Left lung (tissue), 10 donors: ENCODE measurements around the gene MAPK9. TPM values are rescaled to one million over a fixed set of nuclear protein-coding genes. Genes with fewer than 3 reads are reported as not detected.
A peak's percentile ranks its signal among the peaks of the same experiment; 100 is the strongest.

ENCODE experiments used
- ATAC-seq: fragments of 200-7000 bp; cut with Tn5 transposase; one replicate; pipeline ENCODE4 v1.9.1; 2020; ENCODE audit warnings: moderate library complexity
- DNase-seq, 4 donors: peaks; one replicate each; pipeline ENCODE4 v3.0.0-alpha.2; 2013 to 2020
- H3K27ac ChIP-seq, 2 donors: fragments of 200-600 bp; sonication (generic) in 1 of 2; one replicate each; pipeline versions ENCODE4 v1.5.0 to v1.8.0; 2020 to 2021
- H3K27me3 ChIP-seq, 2 donors: fragments of 200-600 bp; sonication (generic) in 1 of 2; one replicate each; pipeline versions ENCODE4 v1.5.0 to v1.8.0; 2020 to 2021
- H3K36me3 ChIP-seq, 2 donors: fragments of 200-600 bp; sonication (generic) in 1 of 2; one replicate each; pipeline versions ENCODE4 v1.5.0 to v1.8.0; 2020 to 2021
- H3K4me1 ChIP-seq, 2 donors: fragments of 200-600 bp; one replicate each; pipeline ENCODE4 v1.8.0; 2021
- H3K4me3 ChIP-seq, 2 donors: fragments of 200-600 bp; sonication (generic) in 1 of 2; one replicate each; pipeline versions ENCODE4 v1.5.0 to v1.8.0; 2020 to 2021; ENCODE audit warnings: mild to moderate bottlenecking in 1 of 2
- H3K9me3 ChIP-seq, 2 donors: fragments of 200-600 bp; sonication (generic) in 1 of 2; one replicate each; pipeline versions ENCODE4 v1.5.0 to v1.8.0; 2020 to 2021
- CTCF ChIP-seq, 2 donors: fragments of 200-600 bp; sonication (generic) in 1 of 2; IDR thresholded peaks; one replicate each; pipeline versions ENCODE4 v1.5.0 to v1.8.0; 2021; ENCODE audit warnings: antibody characterized with exemption in 2 of 2
- intact Hi-C, 2 donors: fragments of 100-400 bp; cut with DNase I; formaldehyde crosslinking; loops; one replicate each; pipeline versions ENCODE4 v1.11.2 to v1.14.2; 2022
- polyA plus RNA-seq, 6 donors: library from polyadenylated mRNA; unstranded; fragments of 120-200 nt; gene quantifications; one replicate each; pipeline ENCODE4 v1.2.1, GENCODE V29; 2013; ENCODE audit not compliant: insufficient read length in 6 of 6
- total RNA-seq, 2 donors: library from RNA; stranded (reverse); fragmentation: NEBNext Ultra II Directional; extraction: Animal tissue kit (Norgen Biotek cat#: 25700); gene quantifications; one replicate each; pipeline ENCODE4 v1.2.1, GENCODE V29; 2021
- donor health status: DM: no; HTN: yes; CAD: no.
- donor health status: DM: no; HTN: no; CAD: no.

Gene MAPK9
- total and polyA plus RNA-seq, 8 donors: 36.2 to 44.9 (median 38.4) TPM

DNA sequence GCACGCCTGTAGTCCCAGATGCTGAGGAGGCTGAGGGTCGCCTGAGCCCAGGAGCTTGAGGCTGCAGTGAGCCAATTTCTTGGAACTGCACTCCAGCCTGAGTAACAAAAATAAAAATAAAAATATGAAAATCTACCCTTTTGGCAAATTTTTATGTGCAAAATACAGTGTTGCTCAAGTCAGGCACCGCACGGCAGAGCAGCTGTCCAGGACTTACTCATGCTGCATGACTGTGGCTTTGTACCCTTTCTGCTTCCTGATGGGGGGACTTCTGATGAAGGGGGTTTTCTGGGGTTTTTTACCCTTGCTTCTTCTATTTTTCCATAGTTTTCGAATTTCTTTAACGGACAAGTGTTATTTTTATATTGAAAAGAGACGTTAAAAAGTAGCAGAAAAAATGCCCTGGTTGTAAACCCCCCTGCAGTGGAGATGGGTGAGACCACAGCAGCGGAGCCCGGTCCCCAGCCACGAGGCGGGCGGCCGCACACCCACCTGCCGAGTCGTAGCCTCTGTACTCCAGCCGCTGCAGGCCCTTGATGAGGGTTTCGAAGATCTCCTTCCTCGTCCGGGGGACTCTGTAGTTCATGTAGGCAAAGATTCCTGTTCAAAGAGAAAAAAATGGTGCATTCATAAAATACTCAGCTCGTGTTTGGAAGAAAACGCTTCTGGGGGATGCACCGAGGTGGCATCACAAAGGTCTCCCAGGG, 46.3 kb upstream of the MAPK9 start:
- no peak overlapping the region for H3K4me3 ChIP-seq
- no peak for ATAC-seq
- peaks cover 0 to 3% of the 10 kb centered on the region in 2 donors for H3K27me3 ChIP-seq
- H3K27ac ChIP-seq: no peak overlapping the region
- peaks cover 0 to 13% of the 10 kb centered on the region in 2 donors for H3K36me3 ChIP-seq
- TF ChIP-seq CTCF (IDR thresholded peaks at IDR 0.05): no peak
- DNase-seq: peak in 2 of 4 donors; percentile 26 to 50
- H3K9me3 ChIP-seq: no peaks in the 10 kb centered on the region
- intact Hi-C loops: no loop called here
- no peaks in the 10 kb centered on the region for H3K4me1 ChIP-seq

DNA sequence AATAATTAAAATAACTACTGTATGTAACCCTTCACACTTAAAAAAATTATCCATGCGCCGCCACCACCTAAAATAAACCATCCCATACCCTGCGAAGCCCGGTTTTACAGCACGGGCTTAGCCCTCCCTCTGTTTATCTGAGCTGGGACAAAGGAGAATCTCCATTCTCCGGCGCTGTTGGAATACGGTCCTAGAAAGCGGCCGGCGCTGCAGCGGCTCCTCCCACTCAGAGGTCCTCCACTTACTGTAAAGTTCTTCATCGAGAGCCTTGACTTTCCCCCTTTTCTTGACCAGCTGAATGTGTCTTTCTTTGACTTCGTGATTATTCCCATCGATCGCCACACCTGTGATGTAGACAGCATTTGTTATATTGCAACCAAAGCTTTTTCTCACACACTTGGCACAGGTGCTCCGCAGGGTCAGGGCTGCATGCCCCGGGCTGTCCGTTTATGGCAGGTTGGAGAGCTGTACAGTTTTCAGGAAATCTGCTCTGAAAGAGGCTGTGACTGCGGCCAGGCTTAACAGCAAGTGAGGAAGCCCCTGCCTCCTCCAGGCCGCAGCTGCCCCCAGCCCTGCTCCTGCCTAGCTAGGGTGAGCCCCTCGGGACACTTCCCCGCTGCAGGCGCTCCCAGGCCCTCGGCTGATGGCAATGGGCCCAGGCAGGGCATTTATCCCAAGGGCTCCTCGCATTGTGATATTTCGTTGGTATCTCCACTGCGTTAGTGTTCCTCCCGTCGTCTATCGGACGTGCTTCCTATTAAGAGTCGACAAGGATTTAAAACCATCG, 44.5 kb upstream of the MAPK9 start:
- H3K36me3 ChIP-seq: peaks cover 0 to 13% of the 10 kb centered on the region in 2 donors
- H3K4me1 ChIP-seq: no peaks in the 10 kb centered on the region
- intact Hi-C loops: no loop called here
- H3K9me3 ChIP-seq: no peaks in the 10 kb centered on the region
- TF ChIP-seq CTCF (IDR thresholded peaks at IDR 0.05): no peak
- no peak overlapping the region for H3K4me3 ChIP-seq
- H3K27ac ChIP-seq: no peak overlapping the region
- ATAC-seq: no peak
- DNase-seq: peak in 1 of 4 donors; percentile 63
- peaks cover 0 to 19% of the 10 kb centered on the region in 2 donors for H3K27me3 ChIP-seq

- Histone ChIP-seq H3K4me1 (no peaks in the 10 kb centered on the region), H3K9me3 (no peaks in the 10 kb centered on the region), H3K4me3 (no peak overlapping the region), H3K27ac (no peak overlapping the region), H3K27me3 (peaks cover 0 to 24% of the 10 kb centered on the region in 2 donors), H3K36me3 (peaks cover 0 to 13% of the 10 kb centered on the region in 2 donors)
- ATAC-seq (no peak), DNase-seq (peak in 2 of 4 donors; percentile 27 to 40)
- no peak for TF ChIP-seq CTCF (IDR thresholded peaks at IDR 0.05)
- intact Hi-C loops: no loop called here
Observed at GRCh38 chr5:180335614-180336233, 43.8 kb upstream of the MAPK9 start.

DNA sequence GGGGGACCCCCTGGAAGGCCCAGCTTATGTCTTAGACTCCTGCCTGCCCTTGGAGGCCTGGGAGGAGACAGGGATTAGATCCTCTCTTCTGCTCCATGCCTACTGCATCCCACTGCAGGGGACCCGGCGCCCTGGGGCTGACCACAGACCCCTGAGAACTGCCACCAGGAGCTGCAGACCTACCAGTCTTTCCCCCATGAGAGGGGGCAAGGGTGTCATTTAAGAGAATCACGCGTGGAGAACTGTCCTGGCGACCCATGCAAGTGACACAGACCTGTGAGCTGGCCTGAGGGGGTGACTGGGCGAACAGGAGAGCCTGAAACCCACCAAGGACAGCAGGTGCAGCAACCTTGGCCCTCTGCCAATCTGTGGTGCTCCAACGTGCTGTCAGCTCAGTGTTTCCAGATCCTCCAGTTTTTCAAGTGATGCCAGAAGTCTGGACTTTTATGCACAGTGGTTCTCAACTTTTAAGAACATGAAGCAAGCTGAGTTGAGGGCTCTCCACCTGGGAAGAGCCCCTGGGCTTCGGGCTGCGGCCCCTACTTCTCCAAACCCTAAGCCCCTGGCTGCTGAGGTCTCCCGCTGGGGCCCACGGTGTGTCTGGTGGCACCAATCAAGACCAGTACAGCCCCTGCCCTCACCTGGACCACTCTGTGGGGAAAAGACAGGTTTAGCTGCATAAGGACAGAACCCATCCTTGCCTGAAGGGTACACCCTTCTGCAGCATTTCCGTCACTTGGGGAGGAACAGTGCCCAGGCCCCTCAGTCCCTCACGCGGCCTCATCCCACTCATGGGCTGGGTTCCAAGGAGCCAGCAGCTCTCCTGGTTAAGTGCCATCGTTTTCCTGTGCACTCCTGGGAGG, 43.1 kb upstream of the MAPK9 start:
- no peak for TF ChIP-seq CTCF (IDR thresholded peaks at IDR 0.05)
- peak in 1 of 4 donors; percentile 51 for DNase-seq
- intact Hi-C loops: no loop called here

More for the DNA sequence above, 43.1 kb upstream of the MAPK9 start:
- no peak for ATAC-seq
- Histone ChIP-seq H3K36me3 (peaks cover 0 to 13% of the 10 kb centered on the region in 2 donors), H3K9me3 (no peaks in the 10 kb centered on the region), H3K27ac (no peak overlapping the region), H3K4me3 (no peak overlapping the region), H3K27me3 (peaks cover 0 to 24% of the 10 kb centered on the region in 2 donors), H3K4me1 (no peaks in the 10 kb centered on the region)
